IMR-90 (cell line): ENCODE data around the gene MRPS25.

Source experiments
- CEBPB ChIP-seq: IDR thresholded peaks from 2 replicates; pipeline ENCODE4 v1.6.1; 2012; ENCODE audit warnings: low read depth, low read length, improper control_type of control experiment
- CTCF ChIP-seq: conservative IDR thresholded peaks from 2 replicates; pipeline ENCODE4 v1.5.1; 2012; ENCODE audit warnings: mild to moderate bottlenecking, low read depth, low read length, improper control_type of control experiment
- MAZ ChIP-seq: IDR thresholded peaks from 2 replicates; pipeline ENCODE4 v1.6.1; 2012; ENCODE audit warnings: low read depth, mild to moderate bottlenecking, low read length, improper control_type of control experiment, moderate library complexity, borderline replicate concordance
- RAD21 ChIP-seq: IDR thresholded peaks from 2 replicates; pipeline ENCODE4 v1.6.1; 2012; ENCODE audit warnings: low read length, improper control_type of control experiment

DNA sequence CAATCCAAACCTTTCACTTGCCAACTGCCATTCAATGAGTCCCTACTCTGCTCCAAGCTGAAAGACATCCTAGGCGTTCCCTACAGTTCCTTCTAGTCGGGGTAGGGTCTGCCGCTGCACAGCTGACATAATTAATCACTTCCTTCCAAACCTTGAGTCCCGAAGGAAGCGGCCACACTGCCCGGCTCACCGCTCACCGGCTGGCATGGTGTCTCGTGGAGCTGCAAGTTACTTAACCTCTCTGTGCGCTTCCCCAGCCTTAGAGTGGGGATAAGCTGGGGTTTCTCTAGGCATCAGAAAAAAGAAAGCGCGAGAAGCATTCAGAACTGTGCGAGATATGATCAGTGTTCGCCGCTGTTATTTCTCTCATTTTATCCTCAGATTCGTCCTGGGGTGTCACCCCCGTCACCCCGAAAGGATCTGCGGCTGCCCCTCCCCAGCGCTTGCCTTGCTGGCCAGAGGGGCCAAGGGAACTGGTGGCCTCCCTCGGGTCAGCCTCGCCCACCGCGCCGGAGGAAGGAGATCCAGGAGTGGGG lies 748 bp downstream of the MRPS25 start:
- TF ChIP-seq RAD21 (no peak), MAZ (no peak), CEBPB (no peak), CTCF (no peak)
